RWPE1 (cell line): ENCODE measurements around the gene ITGA2B.

Experiments
- CTCF ChIA-PET: fragments of 350-600 bp; sonication (Branson Sonifier 250); formaldehyde crosslinking; extraction: SDS; loops from one replicate; lab custom pipeline; 2021; lab: Yijun Ruan, JAX
- POLR2A ChIA-PET: fragments of 400-600 bp; formaldehyde crosslinking; extraction: SDS; loops from one replicate; lab custom pipeline; 2020; ENCODE audit warnings: antibody characterized with exemption; ENCODE audit not compliant: low non-redundant PET; lab: Yijun Ruan, JAX
- DNase-seq: peaks from one replicate; pipeline ENCODE4 v3.0.0; 2012; ENCODE audit warnings: low spot score
- H3K27ac ChIP-seq: fragments of 450-650 bp; 2 replicates; pipeline ENCODE4 v1.5.1; 2017
- TF ChIP-seq, protein P1 (sequence below): fragments of 450-650 bp; conservative IDR thresholded peaks from 2 replicates; pipeline ENCODE4 v1.5.1; 2017; ENCODE audit warnings: low read depth, mild to moderate bottlenecking

The ITGA2B gene

GRCh38 chr17:44417553-44417952 is 28.1 kb upstream of the ITGA2B start:
- TF ChIP-seq, protein P1, sequence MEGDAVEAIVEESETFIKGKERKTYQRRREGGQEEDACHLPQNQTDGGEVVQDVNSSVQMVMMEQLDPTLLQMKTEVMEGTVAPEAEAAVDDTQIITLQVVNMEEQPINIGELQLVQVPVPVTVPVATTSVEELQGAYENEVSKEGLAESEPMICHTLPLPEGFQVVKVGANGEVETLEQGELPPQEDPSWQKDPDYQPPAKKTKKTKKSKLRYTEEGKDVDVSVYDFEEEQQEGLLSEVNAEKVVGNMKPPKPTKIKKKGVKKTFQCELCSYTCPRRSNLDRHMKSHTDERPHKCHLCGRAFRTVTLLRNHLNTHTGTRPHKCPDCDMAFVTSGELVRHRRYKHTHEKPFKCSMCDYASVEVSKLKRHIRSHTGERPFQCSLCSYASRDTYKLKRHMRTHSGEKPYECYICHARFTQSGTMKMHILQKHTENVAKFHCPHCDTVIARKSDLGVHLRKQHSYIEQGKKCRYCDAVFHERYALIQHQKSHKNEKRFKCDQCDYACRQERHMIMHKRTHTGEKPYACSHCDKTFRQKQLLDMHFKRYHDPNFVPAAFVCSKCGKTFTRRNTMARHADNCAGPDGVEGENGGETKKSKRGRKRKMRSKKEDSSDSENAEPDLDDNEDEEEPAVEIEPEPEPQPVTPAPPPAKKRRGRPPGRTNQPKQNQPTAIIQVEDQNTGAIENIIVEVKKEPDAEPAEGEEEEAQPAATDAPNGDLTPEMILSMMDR, result no peak
- POLR2A ChIA-PET, result no interaction called here
- H3K27ac ChIP-seq, result peak overlapping the region; percentile 46
- DNase-seq, result peak; percentile 79
- CTCF ChIA-PET, result interaction anchor here (0.7 to 1.0 kb wide), 2 partner anchors 18 to 87 kb away, joined by 3 to 4 read pairs; no protein-coding TSS in a partner anchor

DNA sequence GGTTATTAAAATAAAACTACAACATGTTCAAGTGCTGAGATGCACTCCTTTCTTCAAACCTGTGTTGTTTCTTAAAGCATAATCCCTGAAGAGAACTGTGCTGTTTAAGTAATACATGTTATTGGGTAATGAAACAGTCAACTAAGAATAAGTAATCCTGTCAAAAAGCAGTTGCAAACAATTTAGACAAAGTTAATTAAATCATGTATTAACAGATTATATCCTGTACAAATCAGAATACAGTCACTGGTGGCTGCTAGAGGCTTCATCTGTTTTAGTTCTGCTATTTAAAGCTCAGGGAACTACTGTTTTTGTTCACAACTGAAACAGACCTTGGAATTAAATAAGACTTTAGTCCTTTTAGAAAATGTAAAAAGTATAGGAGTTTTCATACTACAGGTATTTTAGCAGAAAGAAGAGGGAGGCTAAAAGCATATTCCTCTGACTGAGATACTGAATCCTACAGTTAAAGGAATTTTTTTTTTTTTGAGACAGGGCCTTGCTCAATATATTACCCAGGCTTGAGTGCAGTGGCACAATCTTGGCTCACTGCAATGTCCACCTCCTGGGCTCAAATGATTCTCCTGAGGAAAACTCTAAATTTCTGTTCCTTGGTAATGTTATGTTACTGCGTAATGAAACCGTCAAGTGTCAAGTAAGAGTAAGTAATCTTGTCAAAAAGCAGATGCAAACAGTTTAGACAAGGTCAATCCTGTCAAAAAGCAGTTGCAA is 27.3 kb upstream of the ITGA2B start:
- TF ChIP-seq, protein P1, result no peak
- POLR2A ChIA-PET, result no interaction called here
- CTCF ChIA-PET, result no interaction called here
- no peak for DNase-seq
- H3K27ac ChIP-seq, result peak overlapping the region; percentile 46

- ChIA-PET CTCF (interaction anchor here (1.1 kb wide), 1 partner anchor 624 kb away, joined by 5 read pairs; no protein-coding TSS in a partner anchor), POLR2A (no interaction called here)
- no peak overlapping the region for H3K27ac ChIP-seq
- TF ChIP-seq, protein P1, result no peak
- DNase-seq, result no peak
These were observed 25.1 kb upstream of the ITGA2B start for GRCh38 chr17:44414394-44415155.

DNA sequence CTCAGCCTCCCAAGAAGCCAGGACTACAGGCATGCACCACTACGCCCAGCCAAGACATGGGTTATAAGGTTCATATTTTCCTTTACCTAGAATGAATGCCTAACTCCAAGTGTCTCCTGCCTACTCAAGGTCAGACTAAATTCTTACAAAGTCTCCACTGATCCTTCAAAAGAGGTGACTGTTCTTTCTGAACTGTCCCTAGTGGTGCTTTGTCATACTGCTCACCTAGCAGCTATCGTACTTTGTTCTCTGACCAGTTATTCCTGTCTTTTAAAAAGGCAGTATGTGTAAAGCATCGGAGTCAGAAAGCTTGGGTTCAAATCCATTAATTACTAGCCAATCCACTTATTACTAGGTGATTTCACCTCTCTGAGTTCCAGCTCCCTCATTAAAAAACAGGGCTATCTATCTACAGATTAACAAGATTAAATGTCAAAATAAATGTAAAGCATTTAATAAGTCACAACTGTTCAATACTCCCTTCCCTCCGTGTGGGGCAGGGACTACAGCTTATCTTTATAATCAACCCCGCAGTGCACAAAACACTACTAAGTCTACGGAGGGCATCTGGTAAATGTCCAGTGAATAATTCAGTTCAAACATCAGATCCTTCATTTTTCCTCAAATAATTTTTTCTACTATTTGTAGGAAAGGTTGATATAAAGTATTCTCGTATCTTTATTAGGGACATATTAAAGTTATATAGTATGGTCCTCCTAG is 20.0 kb upstream of the ITGA2B start:
- TF ChIP-seq, protein P1, result no peak
- POLR2A ChIA-PET, result no interaction called here
- CTCF ChIA-PET, result interaction anchor here (0.6 to 0.7 kb wide), 2 partner anchors 57 to 274 kb away, joined by 3 to 5 read pairs; no protein-coding TSS in a partner anchor

DNA sequence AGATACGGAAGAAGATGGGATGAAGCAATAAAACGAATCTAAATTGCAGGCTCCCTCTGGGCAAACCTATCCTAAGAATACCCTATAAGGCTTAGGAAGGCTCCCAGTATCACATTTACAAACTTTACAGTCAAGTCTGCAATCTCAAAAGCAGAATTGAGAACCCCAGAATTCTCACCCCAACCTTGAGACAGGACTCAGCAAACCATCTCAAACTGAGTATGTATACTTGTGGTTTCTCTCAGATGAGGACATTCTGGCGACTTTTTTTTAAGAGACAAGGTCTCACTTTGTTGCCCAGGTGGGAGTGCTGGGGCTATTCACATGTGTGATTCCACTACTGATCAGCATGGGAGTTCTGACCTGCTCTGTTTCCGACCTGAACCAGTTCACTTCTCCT is 19.3 kb upstream of the ITGA2B start:
- TF ChIP-seq, protein P1, result no peak
- no peak overlapping the region for H3K27ac ChIP-seq
- ChIA-PET POLR2A (no interaction called here), CTCF (no interaction called here)
- DNase-seq, result no peak

More for the DNA sequence above, 20.0 kb upstream of the ITGA2B start:
- no peak for DNase-seq
- H3K27ac ChIP-seq, result no peak overlapping the region
